GF-D8 (cell line): Measurements from ENCODE around the gene ABHD6.
"Not testable (repeated sequence)": the region's sequence is repeated elsewhere in the genome, so short reads cannot be mapped to it uniquely, and the experiment has no call there.

Experiments
- DNase-seq: peaks from one replicate; lab custom pipeline; 2025; lab: John Stamatoyannopoulos, UW

ABHD6 gene

GRCh38 chr3:58237238-58237940, at the start of gene ABHD6:
TSS of gene ABHD6 (plus strand) at chr3:58237792. CDS start at chr3:58256587, 18,795 bp downstream.
- DNase-seq, result no peak

DNA sequence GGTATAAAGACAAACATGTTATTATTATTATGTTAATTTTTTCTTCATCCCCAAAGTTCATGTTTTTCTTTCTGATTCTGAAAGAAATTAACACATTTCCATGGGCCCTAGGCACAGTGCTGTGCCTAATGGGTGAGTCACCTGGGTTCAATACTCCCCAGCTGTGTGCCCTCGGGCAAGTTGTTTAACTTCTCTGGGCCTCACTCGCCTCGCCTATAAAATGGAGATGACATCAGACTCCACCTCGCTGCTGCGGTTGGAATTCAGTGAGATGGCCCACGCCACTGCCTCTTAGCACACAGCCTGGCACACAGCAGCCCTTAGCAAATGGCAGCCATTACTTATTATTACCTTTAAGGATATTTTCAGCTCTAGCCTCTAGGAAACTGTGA, 49.4 kb upstream of the ABHD6 start:
- DNase-seq, result no peak

DNA sequence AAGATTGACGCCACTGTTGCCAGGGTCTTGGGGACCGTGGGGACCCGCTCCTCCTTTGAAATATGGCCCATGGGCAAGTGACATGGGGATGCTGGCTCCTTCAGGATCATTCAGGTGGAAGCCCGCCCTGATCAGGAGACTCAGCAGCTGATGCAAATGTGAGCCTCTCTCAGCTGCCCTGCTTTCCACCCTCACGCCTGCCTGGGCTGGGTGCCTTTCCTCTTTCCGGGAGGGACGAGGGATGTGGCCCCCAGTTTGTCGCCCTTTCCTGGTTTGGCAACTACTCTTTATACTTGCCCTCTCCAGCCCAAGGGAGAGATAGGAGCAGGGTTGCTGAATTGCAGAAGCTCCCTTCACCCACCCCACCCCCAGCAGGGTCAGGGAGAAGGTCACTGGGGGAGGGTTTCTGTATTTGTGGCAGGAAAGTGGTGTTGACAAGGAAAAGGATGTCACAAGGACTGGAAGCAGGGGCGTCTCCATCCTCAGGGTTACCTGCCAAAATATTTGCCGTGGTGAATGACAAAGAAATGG, 48.6 kb upstream of the ABHD6 start:
- DNase-seq, result no peak

- DNase-seq, result no peak
These were observed 47.9 kb upstream of the ABHD6 start for GRCh38 chr3:58189691-58190090.

GRCh38 chr3:58190291-58190690, 47.3 kb upstream of the ABHD6 start:
- DNase-seq, result no peak

GRCh38 chr3:58190882-58191281, 46.7 kb upstream of the ABHD6 start:
- DNase-seq, result no peak

DNA sequence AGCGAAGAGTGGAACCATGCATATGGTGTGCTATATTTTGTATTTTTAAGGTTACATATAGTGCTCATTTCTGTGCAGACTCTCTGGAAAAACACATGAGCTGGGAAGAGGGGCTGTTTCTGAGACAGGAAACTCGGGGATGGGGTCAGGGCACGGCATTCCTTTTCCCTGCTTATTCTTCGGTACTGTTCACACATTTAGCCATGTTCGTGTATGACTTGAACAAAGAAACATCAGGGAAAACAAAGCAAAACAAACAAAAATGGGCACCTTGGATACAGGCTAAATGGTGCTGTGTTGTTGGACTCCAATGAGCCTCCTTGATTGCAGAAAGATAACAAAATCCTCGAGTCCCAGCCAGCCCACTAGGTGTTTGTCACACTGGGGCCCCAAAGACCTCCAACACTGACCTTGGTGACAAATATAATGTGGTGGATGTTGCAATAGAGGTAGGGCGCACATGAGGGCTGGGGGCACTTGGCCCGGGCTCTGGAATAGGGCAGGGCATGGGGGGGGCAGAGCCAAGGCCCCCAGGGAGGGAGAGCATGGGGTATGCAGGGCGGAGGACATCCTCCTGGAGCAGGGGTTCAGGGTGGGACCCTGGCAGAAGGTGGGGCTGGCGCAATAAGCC, 46.1 kb upstream of the ABHD6 start:
- DNase-seq, result no peak

DNA sequence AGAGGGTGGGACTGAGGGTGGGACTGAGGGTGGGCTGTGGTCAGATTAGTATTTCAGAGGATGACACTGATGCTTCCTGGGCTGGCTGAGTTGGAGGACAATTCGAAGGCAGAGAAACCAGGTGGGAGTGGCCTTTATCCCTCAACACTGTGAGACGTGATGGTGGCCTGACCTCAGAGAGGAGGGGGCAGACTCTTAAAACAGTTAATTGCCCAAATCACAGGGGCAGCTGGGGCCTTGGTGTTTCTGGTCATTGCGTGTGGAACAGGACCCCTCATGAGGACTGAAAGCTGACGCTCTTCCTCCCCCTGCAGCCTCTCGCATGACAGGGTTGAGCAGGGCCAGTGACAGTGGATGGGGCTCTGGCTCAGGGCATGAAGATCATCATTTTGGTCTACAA, 45.5 kb upstream of the ABHD6 start:
- DNase-seq, result no peak

GRCh38 chr3:58193682-58194407, 43.7 kb upstream of the ABHD6 start:
- DNase-seq, result no peak

GRCh38 chr3:58197588-58197987, 40.0 kb upstream of the ABHD6 start:
- DNase-seq, result no peak

DNA sequence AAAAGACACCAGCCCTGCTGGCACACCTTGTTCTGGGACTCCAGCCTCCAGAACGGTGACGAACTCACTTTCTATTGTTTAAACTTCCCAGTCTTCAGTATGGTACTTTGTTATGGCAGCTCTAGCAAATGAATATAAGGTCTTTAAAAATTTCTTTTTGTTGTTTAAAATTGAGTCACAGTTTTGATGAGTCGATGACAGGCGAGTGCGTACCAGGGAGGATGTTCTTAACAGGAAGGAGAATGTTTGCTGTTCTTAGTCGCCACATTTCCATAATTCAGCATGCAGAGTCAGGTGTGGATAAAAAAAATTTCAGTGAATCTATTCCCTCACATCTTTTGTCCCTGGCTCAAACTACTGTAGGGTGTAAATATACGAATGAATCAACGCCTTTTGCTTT, 39.2 kb upstream of the ABHD6 start:
- DNase-seq, result no peak

- DNase-seq, result no peak
These were observed 38.8 kb upstream of the ABHD6 start for GRCh38 chr3:58198804-58199203.

GRCh38 chr3:58200121-58200709, 37.4 kb upstream of the ABHD6 start:
- no peak for DNase-seq

DNA sequence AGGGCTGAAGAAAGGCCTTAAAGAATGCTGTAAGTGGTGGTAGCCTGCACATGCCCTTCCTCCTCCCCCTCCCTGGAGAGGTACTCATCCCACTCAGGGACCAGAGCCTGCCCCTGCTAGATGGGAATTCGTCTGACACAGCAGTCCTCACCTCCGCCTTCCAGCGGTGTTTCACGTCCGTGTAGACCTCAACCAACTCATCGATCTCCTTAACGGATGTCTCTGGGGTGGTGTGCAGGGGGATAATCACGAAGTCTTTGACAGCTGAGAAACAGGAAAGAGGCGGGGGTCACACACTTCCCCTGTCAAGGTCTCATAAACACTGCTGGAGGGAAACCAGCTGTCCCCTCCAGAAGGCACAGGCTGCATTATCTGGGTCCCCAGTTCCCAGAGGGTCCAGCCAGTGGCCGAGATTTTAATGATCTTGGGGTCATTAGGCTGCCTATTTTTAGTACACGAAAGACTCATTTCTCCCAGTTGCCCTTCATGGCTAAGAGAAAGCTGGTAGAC, 36.7 kb upstream of the ABHD6 start:
- DNase-seq, result no peak

GRCh38 chr3:58201451-58201850, 36.1 kb upstream of the ABHD6 start:
- DNase-seq, result not testable (repeated sequence)

DNA sequence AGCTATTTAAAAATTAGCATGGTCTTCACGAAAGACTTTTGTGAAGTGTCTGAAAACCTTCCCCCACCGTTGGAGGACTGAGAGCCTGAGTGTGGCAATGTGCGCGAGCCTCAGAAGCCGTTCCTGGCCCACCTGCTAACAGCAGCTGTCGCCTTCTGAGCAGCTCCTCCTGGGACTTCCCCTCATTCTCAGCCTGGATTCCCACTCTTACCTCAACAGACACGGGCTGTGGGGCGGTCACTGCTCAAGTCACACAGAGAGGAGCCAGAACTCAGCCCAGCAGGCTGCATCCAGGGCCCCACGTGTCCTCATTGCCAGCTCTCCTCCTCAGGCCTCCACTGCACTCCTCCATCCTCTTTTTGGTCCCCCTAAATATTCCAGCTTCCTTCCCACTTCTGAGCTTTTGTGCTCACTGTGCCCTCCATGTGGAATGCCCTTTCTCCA, 34.7 kb upstream of the ABHD6 start:
- no peak for DNase-seq

GRCh38 chr3:58203541-58203940, 34.1 kb upstream of the ABHD6 start:
- DNase-seq, result no peak

GRCh38 chr3:58204720-58205119, 32.9 kb upstream of the ABHD6 start:
- no peak for DNase-seq

- no peak for DNase-seq
These were observed 31.6 kb upstream of the ABHD6 start for GRCh38 chr3:58205981-58206380.

DNA sequence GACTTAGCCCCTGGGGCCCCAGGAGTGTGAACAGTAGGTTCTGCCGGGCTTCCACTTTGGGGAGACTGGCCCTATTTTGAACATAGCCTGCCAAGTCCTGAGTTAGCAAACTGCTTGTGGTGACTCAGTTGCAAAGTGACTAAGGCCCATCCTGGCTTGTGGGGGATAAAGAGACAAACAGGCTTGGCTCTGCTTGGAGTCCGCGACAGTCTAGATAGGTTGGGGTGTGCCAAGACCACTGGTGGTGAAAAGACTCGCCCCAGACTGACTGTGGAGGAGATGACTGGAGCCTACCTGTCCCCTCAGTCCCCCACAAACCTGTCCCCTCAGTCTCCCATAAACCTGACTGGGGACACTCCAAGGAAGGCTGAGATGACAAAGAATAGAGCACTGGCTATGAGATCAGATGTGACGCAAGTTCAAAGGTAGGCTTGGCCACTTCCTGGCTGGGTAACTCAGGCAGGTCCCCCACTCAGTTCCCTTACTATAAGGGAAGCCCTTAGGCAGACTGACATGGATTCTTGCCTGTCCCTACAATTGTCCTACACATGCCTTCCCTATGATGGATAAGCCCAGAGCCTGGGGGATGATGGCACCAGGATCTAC, 31.1 kb upstream of the ABHD6 start:
- no peak for DNase-seq

DNA sequence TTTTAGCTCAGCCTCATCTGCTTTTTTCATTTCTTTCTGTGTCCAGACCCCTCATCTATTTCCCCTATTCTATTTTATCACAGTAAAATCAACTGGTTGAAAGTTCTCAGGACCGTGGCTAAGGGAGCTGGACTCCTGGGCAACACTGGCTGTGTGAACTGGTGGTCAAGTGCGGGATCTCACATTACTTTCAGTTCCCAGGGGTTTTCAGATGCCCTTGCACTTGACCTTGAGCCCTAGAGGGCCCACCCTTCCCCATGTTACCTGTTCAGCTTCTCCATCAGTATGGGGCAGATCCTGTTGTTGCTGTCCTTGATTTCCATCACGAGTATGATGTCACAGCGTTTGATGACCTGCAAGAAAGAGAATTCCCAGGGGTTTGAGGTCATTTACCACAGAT, 29.6 kb upstream of the ABHD6 start:
- no peak for DNase-seq

GRCh38 chr3:58209933-58210332, 27.7 kb upstream of the ABHD6 start:
- DNase-seq, result no peak
